HG03432 (cell line): ENCODE measurements around the gene CHSY3.

Source experiments
- ATAC-seq: cut with Tn5 transposase; IDR thresholded peaks from one replicate; pipeline ENCODE4 v1.9.1; 2021; ENCODE audit warnings: mild to moderate bottlenecking, moderate library complexity; ENCODE audit not compliant: unreplicated experiment

Gene CHSY3

DNA sequence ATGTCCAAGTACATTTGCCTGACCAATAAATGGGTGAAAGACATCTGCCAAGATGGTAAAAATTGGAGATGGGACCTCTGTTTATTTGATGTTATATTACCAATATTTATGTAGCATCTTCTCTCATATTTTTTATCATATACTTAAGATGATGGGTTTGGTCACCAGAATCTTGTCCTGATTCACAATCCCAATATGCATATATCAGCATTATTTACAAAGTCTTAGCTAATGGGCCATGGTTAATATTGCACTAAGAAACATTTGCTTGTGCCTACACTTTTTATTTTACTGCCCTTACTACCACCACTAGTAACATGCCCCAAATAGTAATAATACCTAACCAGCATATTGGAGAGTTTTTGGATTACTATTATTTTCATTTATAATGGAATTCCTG is 116.7 kb downstream of the CHSY3 start:
- no peak for ATAC-seq

DNA sequence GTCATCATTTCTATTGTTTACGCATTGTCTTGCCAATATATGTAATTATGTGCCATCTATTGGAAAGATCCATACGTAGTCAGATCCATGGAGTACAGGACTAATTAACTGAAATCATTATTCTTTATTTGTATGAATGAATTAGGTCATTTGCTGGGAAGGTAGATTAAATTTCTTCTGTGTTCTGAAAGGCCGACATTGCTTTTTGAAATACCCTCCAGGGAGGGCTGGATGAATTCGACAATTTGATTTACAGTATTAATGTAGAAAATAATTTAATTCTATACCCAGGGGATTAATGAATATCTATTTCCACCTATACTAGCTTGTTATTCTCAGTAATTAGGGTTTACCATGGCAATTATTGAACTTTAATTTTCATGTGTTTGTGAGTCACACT is 117.6 kb downstream of the CHSY3 start:
- no peak for ATAC-seq

GRCh38 chr5:130023604-130024003 is 119.3 kb downstream of the CHSY3 start:
- ATAC-seq = no peak

GRCh38 chr5:130024006-130024405 is 119.7 kb downstream of the CHSY3 start:
- ATAC-seq = no peak

GRCh38 chr5:130025511-130025910 is 121.2 kb downstream of the CHSY3 start:
- no peak for ATAC-seq

GRCh38 chr5:130032807-130033206 is 128.5 kb downstream of the CHSY3 start:
- no peak for ATAC-seq

GRCh38 chr5:130034566-130035210 is 130.4 kb downstream of the CHSY3 start:
- no peak for ATAC-seq

DNA sequence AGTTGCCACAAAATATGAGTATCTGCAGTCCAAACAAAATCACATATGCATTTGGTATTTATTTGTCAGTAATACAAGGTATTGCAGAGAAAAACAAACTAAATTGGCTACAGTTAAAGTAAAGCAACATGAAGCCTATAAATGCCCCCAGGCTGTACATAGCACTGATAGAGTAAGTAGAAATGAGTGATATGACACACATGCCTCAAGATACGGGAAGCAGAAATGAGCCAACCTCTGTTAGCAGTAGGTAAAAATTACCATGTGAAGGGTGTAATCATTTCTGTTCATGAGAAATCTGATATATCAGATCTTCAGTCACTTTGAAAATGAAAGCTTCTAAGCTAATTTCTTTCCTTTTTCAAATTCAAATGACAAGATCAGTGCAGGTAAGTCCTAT is 131.1 kb downstream of the CHSY3 start:
- no peak for ATAC-seq

DNA sequence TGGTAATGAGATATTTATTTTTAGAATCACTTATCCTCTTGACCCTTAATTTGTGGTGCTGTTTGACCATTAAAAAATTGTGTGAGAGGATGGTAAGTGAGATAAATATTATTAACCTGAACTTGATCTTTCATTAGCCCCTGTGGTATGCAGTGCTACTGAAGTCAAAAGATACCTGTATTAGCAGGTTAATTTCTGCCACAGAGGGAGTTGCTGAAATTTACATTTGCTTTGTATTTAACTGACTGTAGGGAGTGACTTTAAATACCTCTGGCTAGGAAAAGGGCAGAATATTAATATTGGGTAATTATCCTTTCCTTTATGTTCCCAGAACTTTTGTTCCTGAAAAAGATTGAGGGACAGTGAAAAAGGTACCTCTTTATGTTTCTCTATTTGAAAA is 133.6 kb downstream of the CHSY3 start:
- ATAC-seq = no peak

DNA sequence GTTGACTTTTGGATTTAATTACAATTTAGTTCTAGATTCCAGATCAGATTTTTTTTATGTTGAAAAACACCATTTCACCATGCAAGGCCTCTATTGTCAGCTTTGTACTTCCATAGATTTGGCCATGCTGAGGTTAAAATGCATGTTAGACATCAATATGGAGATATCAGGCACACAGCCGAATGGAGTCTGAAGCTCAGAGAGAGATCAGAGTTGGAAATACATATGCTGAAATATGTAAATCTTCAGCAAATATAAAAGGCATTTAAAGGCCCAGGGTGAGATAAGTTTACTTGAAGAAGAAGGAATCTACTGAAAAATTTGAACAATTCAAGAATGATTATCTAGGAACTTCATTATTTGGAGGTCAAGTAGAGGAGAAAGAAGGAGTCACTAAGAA is 139.6 kb downstream of the CHSY3 start:
- ATAC-seq = no peak

DNA sequence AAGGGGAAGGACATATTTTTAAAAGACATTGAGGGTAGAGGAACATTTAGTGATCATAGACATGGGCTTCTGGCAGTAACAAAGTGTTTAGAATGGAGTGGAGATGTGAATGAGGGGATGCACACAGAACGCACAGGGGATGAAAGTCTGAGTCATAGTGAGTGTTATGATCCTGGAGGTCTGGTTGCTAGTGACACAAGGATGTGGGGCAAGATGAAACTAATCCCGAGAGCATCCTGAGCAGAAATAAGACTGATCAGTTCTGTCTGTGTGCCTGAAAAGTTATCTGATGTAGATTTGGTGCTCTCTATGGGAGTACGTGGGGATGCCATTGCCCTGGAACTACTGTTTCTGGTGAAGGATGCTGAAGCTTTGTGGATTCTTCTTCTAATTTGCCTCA is 141.1 kb downstream of the CHSY3 start:
- ATAC-seq = no peak

- ATAC-seq = no peak
Measured at GRCh38 chr5:130050585-130050984, 146.3 kb downstream of the CHSY3 start.

- no peak for ATAC-seq
Measured at GRCh38 chr5:130052752-130053151, 148.5 kb downstream of the CHSY3 start.

DNA sequence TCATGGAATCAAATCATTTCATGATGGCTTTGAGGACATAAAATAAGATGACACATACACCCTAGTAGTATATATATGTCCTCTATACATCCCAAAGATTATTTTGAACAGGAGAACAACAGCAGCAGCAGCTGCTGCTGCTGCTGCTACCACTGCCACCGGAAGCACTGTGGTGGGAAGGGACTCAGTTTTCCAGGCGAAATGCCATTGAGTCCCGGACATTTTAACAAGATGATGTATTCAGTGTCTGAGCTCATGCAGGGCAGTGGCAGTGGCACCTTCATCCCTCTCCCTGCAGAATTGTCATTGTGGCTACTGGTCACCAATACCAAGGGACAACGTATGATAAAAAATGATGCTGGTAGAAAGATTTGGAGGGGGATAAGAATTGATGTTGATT is 151.3 kb downstream of the CHSY3 start:
- ATAC-seq = no peak

DNA sequence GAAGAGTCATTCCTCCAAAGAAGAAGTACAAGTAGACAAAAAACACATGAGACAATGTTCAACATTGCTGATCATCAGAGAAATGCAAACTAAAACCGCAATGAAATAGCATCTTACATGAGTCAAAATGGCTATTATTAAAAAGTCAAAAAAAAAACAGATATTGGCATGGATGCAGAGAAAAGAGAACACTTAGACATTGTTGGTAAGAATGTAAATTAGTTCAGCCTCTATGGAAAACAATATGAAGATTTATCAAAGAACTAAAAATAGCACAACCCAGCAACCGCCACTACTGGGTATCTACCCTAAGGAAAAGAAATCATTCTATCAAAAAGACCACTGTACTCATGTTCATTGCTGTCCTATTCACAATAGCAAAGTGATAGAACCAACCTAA is 157.5 kb downstream of the CHSY3 start:
- no peak for ATAC-seq

GRCh38 chr5:130063603-130064002 is 159.3 kb downstream of the CHSY3 start:
- ATAC-seq = no peak

- no peak for ATAC-seq
Measured at GRCh38 chr5:130064484-130064883, 160.2 kb downstream of the CHSY3 start.

DNA sequence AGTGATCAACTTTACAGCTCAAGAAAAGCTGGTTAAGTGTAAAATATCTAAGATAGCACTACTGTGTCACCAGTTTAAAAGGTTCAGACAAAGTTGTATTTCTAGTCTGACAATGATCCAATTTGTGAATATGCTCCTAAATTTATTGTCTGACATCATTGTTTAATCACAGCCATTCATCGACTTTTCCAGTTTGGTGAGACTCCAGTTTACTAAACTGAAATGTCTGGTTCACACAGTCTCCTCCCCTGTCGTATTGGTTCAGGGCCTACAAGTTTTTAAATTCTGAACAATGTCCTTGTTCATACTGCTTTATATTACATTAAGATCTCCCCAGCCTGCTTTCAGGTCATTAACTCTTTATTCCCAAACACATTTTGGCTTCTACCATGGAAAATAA is 161.4 kb downstream of the CHSY3 start:
- ATAC-seq = no peak

DNA sequence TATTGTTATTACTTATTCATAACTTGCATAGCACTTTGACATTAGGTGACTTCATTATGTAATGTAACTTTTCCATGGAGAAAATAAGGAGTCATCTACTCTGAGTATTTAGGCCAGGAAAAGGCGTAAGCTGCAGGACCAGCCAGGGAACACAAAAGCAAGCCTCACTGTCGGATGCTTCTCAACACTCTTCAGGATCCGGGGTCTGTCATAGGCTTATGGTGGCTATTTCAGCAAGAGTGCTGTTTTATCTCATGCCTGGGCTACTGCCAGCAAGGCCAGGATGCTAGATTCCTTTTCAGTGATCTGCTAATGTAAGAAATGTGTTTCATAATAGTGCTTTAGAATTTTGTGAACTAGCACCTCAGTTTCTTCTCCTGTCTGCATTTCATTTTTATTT is 162.4 kb downstream of the CHSY3 start:
- no peak for ATAC-seq

DNA sequence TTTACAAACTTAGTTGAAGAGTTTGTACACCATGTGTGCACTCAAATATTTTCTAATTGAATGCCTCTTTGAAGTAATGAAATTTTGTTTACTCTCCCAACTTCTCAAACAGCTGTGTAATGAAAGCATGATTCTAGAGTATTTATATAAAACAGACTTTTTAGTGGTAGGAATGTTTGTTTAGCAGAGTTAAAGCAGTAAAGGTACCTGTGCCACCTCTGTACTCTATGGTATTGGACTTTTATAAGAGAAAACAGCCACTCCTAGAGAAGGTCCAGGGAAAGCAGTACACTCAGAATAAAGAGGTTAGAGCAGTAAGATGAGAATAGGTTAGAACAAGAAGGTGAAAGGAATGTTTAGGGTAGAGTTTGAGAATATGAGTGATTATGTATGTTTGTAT is 163.1 kb downstream of the CHSY3 start:
- ATAC-seq = no peak

- no peak for ATAC-seq
Measured at GRCh38 chr5:130068101-130068500, 163.8 kb downstream of the CHSY3 start.

DNA sequence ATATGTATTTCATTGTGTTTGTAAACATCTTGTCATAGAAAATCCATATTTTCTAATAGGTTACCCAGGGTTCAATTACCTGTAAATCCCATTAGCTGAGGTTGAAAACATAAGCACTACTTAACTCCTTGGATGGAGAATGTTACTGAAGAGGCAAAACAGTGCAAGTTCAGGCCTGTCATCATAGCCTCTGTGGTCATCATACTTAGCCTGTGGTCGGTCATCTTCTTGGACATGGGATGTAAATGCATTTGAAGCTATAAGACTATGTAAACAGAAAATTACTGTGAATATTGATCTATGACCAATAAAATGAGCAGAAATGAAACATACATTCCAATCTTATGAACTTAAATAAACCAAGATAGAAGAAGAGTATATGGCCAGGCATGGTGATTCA is 164.7 kb downstream of the CHSY3 start:
- ATAC-seq = no peak

DNA sequence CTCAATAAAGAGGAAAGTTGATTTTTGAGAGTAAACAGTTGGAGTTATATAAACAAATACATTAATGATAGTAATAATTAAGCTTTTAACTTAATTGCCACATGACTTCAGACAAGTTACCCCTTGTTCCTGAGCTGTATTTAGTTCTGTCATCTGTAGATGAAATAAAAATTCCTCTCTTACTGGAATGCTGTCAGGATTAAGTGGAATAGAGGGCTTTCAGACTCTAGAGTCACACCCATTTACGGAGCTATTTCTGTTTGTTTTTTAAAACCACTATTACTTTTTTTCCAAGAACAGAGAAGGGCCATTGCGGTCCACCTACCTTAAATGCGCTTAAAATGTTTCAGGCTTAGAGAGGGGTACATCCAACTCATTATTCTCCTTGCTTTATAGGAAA is 170.6 kb downstream of the CHSY3 start:
- ATAC-seq = no peak
